AG09309 (cell line): ENCODE data around the gene FMO5.

Experiments used
- DNase-seq: peaks from one replicate; pipeline ENCODE4 v3.0.0-alpha.2; 2010; ENCODE audit warnings: low read depth
- H3K4me3 ChIP-seq: 2 replicates; pipeline ENCODE4 v1.5.1; 2011; ENCODE audit warnings: mild to moderate bottlenecking, low read depth, low read length, moderate library complexity; ENCODE audit not compliant: control insufficient read depth
- CTCF ChIP-seq: IDR thresholded peaks from 2 replicates; pipeline ENCODE4 v1.5.1; 2011; ENCODE audit warnings: mild to moderate bottlenecking, low read depth, low read length, inconsistent platforms; ENCODE audit not compliant: insufficient read depth, control insufficient read depth; ENCODE audit errors: missing control alignments

FMO5 gene

GRCh38 chr1:147177611-147178380, 47.3 kb downstream of the FMO5 start:
- peak overlapping the region; percentile 12 for H3K4me3 ChIP-seq
- TF ChIP-seq CTCF = no peak
- DNase-seq = no peak

GRCh38 chr1:147172168-147173016, 52.7 kb downstream of the FMO5 start, which contains the start of gene PRKAB2:
Gene PRKAB2, minus strand, starts transcription at chr1:147172470. Its CDS starts 326 bp downstream, at chr1:147172144.
- DNase-seq = peak; percentile 87
- peak within 1 kb of the TSS; percentile 82 for H3K4me3 ChIP-seq
- peak; percentile 80 for TF ChIP-seq CTCF

GRCh38 chr1:147171399-147172167, 53.6 kb downstream of the FMO5 start:
- DNase-seq = no peak
- TF ChIP-seq CTCF = no peak
- H3K4me3 ChIP-seq = peak overlapping the region; percentile 82

- TF ChIP-seq CTCF = no peak
- DNase-seq = no peak
- peak overlapping the region; percentile 82 for H3K4me3 ChIP-seq
Measured at GRCh38 chr1:147169840-147170674, 55.1 kb downstream of the FMO5 start.

- no peak overlapping the region for H3K4me3 ChIP-seq
- no peak for TF ChIP-seq CTCF
- DNase-seq = no peak
Measured at GRCh38 chr1:147169171-147169570, 56.0 kb downstream of the FMO5 start.
